ENCODE results near the gene ZIK1.

Gene ZIK1

DNA sequence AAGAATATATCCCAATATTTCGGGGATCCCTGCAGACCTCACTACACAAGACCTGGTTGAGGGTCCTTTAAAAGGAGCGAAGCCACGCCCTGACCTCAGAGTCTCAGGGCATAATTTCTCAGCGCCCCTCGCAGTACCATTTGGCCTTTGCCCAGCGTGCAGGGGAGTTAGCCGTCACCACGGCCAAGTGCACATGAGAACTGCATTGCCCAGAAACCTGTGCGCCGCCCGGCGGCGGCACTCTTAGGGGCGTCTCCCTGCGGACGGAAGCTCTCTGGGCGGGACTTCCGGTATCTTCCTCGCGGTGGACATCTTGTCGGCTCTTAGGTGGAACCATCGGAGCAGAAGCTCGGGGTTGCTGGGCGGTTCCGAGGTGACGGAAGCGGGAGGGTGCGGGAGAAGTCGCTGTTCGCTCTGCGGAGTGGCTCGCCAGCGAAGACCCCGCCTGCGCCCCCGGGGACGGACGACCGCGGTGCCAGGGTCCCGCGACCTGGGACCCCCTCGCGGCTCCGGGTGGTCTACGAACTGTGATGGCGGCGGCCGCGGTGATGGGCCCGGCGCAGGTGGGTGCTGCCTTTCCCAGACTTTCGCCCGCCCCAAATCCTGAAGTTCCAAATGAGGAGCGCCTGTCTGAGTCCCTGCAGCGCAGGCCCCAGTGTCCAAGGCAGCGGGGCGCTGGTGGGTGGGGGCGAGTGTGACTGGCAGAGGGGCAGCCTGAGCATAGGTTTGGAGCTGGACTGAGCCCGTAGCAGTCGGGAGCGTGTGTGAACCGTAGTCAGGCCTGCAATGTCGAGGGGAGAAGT, 30.2 kb downstream of the ZIK1 start, which contains the start of gene ZNF134:
Gene ZNF134, plus strand, starts transcription at position 302 of the 803 bp plus-strand sequence. CDS start 5,227 bp downstream, outside the sequence.
- peak; percentile 85 for DNase-seq

DNA sequence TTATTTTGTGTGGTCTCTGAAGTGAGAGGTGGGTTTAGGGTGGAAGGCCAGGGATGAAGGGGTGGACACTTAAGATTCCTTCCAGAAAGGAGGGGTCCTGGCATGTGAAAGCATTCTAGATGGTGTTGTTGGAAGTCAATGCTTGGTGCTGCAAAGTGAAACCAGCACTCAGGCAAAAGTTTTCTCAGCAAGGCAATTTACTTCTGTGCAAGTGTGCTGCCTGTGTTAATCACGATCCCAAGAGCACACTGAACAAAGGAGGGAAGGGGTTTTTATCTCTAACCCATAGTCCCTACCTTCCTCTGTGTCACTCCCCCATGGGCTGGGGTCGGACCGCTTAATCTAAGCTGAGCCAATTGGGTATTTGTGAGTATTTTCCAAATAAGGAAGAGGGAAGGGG, 31.4 kb downstream of the ZIK1 start:
- DNase-seq = no peak

DNA sequence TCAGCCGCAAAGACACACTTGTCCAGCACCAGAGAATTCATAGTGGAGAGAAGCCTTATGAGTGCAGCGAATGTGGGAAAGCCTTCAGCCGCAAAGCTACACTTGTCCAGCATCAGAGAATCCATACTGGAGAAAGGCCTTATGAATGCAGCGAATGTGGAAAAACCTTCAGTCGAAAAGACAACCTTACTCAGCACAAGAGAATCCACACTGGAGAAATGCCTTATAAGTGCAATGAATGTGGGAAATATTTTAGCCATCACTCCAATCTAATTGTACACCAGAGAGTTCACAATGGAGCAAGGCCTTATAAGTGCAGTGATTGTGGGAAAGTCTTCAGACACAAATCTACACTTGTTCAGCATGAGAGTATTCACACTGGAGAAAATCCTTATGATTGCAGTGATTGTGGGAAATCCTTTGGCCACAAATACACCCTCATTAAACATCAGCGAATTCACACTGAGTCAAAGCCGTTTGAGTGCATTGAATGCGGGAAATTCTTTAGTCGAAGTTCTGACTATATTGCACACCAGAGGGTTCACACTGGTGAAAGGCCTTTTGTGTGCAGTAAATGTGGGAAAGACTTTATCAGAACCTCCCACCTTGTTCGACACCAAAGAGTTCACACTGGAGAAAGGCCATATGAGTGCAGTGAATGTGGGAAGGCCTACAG, 36.9 kb downstream of the ZIK1 start:
- DNase-seq = no peak

DNA sequence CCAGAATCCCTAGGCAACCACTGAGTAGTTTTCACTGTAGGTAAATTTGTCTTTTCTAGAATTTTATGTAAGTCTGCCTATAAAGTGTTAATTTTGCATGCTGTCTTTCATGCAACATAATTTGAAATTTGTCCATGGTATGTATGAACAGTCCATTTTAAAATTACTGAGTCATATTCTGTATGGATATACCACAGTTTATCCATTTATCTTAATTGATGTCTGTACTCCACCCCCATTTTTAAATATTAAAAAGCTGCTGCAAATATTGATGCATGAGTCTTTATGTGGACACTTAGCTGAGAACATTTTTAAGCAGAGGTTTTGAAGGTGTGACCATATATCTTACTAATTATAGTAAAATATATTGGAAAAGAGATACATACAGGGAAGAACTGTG, 39.1 kb downstream of the ZIK1 start:
- DNase-seq = no peak

DNA sequence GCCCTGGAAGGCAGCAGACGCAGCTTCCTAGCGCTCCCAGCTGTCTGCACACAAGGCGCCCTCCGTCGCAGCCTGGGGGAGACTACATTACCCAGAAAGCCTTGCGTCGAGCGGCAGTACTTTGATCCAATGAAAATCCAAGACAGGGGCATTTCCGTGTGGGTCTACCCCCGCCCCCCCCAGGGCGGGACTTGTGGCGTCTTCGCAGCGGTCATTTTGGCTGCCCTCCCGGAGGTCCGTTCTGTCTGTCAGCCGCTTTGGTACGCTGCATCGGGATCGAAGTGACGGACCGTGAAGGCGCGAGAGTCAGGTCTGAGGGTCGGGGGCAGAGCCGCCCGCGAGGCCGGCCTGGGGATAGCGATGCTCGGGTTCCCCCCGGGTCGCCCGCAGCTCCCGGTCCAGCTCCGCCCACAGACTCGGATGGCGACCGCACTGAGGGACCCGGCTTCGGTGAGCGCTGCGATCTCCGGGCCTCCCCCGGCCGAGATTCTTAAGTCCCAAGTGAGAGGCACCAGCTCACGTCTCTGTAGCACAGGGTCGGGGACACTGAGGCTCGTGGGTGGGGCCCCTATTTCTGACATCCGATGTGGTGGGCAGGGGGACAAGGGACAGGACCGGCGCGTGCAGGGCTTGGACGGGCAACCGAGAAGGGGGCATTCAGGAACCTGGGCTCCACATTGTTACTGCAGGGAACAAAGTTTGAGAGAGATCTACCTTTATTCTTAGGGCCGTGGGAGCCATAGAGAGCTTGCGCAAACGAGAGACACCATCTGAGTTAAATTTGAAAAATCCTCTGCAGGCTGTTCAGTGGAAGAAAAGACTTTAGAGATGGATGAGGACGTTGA, 49.3 kb downstream of the ZIK1 start, which contains the start of gene ZNF211:
Gene ZNF211, plus strand, starts transcription at position 182 of the 845 bp plus-strand sequence. Its CDS starts 179 bp downstream, at position 361.
- DNase-seq = peak; percentile 79

DNA sequence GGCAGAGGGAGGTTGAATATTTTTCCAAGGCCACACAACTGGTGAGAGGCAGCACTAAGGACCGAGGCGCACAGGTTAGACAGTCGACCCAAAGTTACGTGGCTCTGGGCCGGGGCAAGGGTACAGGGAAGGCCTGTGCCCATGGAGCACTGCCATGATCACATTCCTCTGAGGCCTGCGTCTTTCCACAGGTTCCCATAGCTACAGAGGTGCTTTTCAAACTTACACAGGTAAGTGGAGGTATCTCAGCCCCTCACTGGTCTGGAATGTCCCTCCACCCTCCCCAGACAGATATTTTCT, 49.8 kb downstream of the ZIK1 start:
- no peak for DNase-seq

DNA sequence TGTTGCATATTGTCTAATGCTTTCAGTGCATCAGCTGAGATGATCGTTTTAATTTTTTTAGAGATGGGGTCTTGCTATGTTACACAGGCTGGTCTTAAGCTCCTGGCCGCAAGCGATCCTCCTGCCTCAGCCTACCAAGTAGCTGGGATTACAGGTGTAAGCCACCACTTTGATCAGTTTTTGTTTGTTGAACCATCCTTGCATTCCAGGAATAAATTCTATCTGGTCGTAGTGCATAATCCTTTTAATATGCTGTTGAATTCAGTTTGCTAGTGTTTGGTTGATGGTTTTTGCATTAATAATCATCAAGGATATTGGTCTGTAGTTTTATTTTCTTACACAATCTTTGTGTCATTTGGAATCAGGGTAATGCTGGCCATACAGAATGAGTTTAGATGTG, 53.4 kb downstream of the ZIK1 start:
- no peak for DNase-seq

DNA sequence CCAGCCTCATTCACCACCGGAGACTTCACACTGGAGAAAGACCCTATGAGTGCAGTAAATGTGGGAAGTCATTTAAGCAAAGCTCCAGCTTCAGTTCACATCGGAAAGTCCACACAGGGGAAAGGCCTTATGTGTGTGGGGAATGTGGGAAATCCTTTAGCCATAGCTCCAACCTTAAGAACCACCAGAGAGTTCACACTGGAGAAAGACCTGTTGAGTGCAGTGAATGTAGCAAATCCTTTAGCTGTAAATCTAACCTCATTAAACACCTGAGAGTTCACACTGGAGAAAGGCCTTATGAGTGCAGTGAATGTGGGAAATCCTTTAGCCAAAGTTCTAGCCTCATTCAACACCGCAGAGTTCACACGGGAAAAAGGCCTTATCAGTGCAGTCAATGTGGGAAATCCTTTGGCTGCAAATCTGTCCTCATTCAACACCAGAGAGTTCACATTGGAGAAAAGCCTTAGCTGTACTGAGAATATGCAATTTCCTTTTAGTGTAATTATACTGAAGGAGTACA, 57.8 kb downstream of the ZIK1 start:
- no peak for DNase-seq

DNA sequence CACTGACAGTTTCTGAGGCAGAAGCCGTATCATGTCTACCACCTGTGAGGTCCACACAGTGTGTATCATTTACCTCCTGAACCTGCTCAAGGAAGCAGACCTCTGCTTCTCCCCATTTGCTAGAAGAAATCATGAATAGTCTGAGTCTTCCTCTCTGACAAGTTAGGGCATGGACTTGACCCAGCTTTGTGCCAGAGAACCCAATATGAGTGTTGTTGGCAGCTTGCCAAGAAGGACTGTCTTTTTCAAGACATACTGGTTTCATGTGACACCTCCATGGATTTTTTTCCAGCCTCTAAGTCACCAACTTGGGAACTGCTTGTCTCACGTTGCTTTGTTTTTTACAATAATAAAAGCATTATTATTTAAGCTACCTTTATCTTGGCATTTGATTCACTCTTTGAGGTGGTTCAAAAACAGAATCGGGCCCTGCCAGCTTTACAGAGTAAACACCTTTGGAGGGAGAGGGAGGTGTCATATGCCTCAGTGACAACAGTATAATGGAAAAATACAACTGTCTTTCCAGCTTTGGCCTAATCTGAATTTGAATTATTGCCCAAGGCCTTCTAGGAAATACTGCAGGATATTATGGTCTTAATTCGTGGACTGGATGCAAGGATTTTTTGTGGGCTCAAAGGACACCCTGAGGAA, 58.6 kb downstream of the ZIK1 start:
- DNase-seq = no peak

Measured in activated effector memory CD4-positive, alpha-beta T cell treated with Interleukin-2 at 50 U/mL for 16 hours (primary cell).